ENCODE results near the gene SLC22A23.

DNA sequence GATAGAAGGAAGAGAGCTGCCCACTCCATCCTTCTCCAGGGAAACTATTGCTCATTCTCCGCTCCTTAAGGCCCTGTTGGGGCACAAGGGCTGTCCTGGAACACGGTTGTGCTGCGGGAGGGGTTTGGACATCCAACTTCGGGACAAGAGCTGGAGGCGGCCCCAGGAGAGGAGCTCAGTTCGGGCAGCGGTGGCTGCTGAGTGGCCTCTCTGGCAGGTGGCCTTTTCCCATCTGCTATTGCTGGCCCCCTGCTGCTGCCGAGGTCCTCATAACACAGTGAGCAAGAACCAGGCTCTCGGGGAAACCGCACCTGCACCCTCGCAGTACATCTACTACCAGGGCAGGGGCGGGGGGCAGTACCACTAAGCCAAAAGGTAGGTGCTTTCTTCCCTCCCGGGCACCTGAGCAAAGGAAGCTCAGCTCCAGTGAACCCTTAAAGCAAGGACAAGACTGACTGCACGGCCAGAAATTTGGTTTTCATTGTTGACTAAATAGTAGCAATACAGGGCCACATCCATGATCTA, 134.4 kb downstream of the SLC22A23 start:
- TF ChIP-seq, protein P1, sequence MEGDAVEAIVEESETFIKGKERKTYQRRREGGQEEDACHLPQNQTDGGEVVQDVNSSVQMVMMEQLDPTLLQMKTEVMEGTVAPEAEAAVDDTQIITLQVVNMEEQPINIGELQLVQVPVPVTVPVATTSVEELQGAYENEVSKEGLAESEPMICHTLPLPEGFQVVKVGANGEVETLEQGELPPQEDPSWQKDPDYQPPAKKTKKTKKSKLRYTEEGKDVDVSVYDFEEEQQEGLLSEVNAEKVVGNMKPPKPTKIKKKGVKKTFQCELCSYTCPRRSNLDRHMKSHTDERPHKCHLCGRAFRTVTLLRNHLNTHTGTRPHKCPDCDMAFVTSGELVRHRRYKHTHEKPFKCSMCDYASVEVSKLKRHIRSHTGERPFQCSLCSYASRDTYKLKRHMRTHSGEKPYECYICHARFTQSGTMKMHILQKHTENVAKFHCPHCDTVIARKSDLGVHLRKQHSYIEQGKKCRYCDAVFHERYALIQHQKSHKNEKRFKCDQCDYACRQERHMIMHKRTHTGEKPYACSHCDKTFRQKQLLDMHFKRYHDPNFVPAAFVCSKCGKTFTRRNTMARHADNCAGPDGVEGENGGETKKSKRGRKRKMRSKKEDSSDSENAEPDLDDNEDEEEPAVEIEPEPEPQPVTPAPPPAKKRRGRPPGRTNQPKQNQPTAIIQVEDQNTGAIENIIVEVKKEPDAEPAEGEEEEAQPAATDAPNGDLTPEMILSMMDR (IDR thresholded peaks at IDR 0.05; ENCODE audit: low read depth, low read length), result no peak
- no peak for TF ChIP-seq EZH2phosphoT487 (IDR thresholded peaks at IDR 0.05; ENCODE audit: low read depth)

Data from OCI-LY3 (cell line).